ENCODE results near the gene MRPS6.

The MRPS6 gene

GRCh38 chr21:34042735-34043134, 30.6 kb upstream of the MRPS6 start:
- no peak overlapping the region for H4K8ac ChIP-seq (ENCODE audit: low read depth, low read length)
- WGBS (ENCODE audit: extremely low coverage, insufficient coverage, low lambda C conversion rate): no CpG with 5 or more reads among the region's 1 CpG
- no peak overlapping the region for H3K23ac ChIP-seq (ENCODE audit: low read length)
- H3K36me3 ChIP-seq (ENCODE audit: control insufficient read depth, insufficient read depth, low read length): no peaks in the 10 kb centered on the region
- H3K4ac ChIP-seq (ENCODE audit: low read depth, low read length): no peak overlapping the region
- H2BK5ac ChIP-seq (ENCODE audit: low read length): no peak overlapping the region
- H3K56ac ChIP-seq (ENCODE audit: low read length): no peak overlapping the region
- H3K18ac ChIP-seq (ENCODE audit: low read length): no peak overlapping the region
- no peaks in the 10 kb centered on the region for H3K79me2 ChIP-seq (ENCODE audit: control insufficient read depth, insufficient read depth, low read length)
- H3K27ac ChIP-seq (ENCODE audit: low read depth, low read length): no peak overlapping the region
- H2BK120ac ChIP-seq (ENCODE audit: low read depth, low read length): no peak overlapping the region
- H3K9ac ChIP-seq (ENCODE audit: low read length): no peak overlapping the region
- H2BK15ac ChIP-seq (replicated peaks; ENCODE audit: low read depth): no peak overlapping the region
- H3K4me1 ChIP-seq (ENCODE audit: control insufficient read depth, low read depth, low read length): no peaks in the 10 kb centered on the region
- no peak for DNase-seq
- H4K5ac ChIP-seq (ENCODE audit: low read length): no peak overlapping the region
- no peaks in the 10 kb centered on the region for H3K79me1 ChIP-seq (ENCODE audit: low read length)
- no peak overlapping the region for H3K4me3 ChIP-seq (ENCODE audit: low read length)
- no peaks in the 10 kb centered on the region for H3K27me3 ChIP-seq (ENCODE audit: insufficient read depth, low read length, poor library complexity)
- no peak overlapping the region for H2AK5ac ChIP-seq (ENCODE audit: low read length)
- H3K4me2 ChIP-seq (ENCODE audit: low read length): no peak overlapping the region

GRCh38 chr21:34043333-34043732, 30.0 kb upstream of the MRPS6 start:
- H3K4me1 ChIP-seq (ENCODE audit: control insufficient read depth, low read depth, low read length): no peaks in the 10 kb centered on the region
- H2BK5ac ChIP-seq (ENCODE audit: low read length): no peak overlapping the region
- no peak for DNase-seq
- H2AK5ac ChIP-seq (ENCODE audit: low read length): no peak overlapping the region
- H3K18ac ChIP-seq (ENCODE audit: low read length): no peak overlapping the region
- no peaks in the 10 kb centered on the region for H3K27me3 ChIP-seq (ENCODE audit: insufficient read depth, low read length, poor library complexity)
- H3K23ac ChIP-seq (ENCODE audit: low read length): no peak overlapping the region
- no CpG with 5 or more reads among the region's 4 CpGs for WGBS (ENCODE audit: extremely low coverage, insufficient coverage, low lambda C conversion rate)
- H2BK15ac ChIP-seq (replicated peaks; ENCODE audit: low read depth): no peak overlapping the region
- no peak overlapping the region for H2BK120ac ChIP-seq (ENCODE audit: low read depth, low read length)
- no peak overlapping the region for H3K4ac ChIP-seq (ENCODE audit: low read depth, low read length)
- H3K56ac ChIP-seq (ENCODE audit: low read length): no peak overlapping the region
- no peak overlapping the region for H3K27ac ChIP-seq (ENCODE audit: low read depth, low read length)
- no peak overlapping the region for H3K4me2 ChIP-seq (ENCODE audit: low read length)
- no peak overlapping the region for H4K5ac ChIP-seq (ENCODE audit: low read length)
- H3K9ac ChIP-seq (ENCODE audit: low read length): no peak overlapping the region
- no peak overlapping the region for H3K4me3 ChIP-seq (ENCODE audit: low read length)
- H3K36me3 ChIP-seq (ENCODE audit: control insufficient read depth, insufficient read depth, low read length): no peaks in the 10 kb centered on the region
- H3K79me1 ChIP-seq (ENCODE audit: low read length): no peaks in the 10 kb centered on the region
- H4K8ac ChIP-seq (ENCODE audit: low read depth, low read length): no peak overlapping the region
- H3K79me2 ChIP-seq (ENCODE audit: control insufficient read depth, insufficient read depth, low read length): no peaks in the 10 kb centered on the region

GRCh38 chr21:34046917-34047316, 26.5 kb upstream of the MRPS6 start:
- Histone ChIP-seq H3K56ac (ENCODE audit: low read length) (no peak overlapping the region), H3K4me2 (ENCODE audit: low read length) (no peak overlapping the region), H3K4ac (ENCODE audit: low read depth, low read length) (no peak overlapping the region), H3K27ac (ENCODE audit: low read depth, low read length) (no peak overlapping the region), H3K18ac (ENCODE audit: low read length) (no peak overlapping the region), H4K8ac (ENCODE audit: low read depth, low read length) (no peak overlapping the region), H3K27me3 (ENCODE audit: insufficient read depth, low read length, poor library complexity) (no peaks in the 10 kb centered on the region), H4K5ac (ENCODE audit: low read length) (no peak overlapping the region), H2AK5ac (ENCODE audit: low read length) (no peak overlapping the region), H3K79me1 (ENCODE audit: low read length) (no peaks in the 10 kb centered on the region), H3K36me3 (ENCODE audit: control insufficient read depth, insufficient read depth, low read length) (no peaks in the 10 kb centered on the region), H3K4me1 (ENCODE audit: control insufficient read depth, low read depth, low read length) (no peaks in the 10 kb centered on the region), H3K4me3 (ENCODE audit: low read length) (no peak overlapping the region), H2BK5ac (ENCODE audit: low read length) (no peak overlapping the region), H3K9ac (ENCODE audit: low read length) (no peak overlapping the region), H3K79me2 (ENCODE audit: control insufficient read depth, insufficient read depth, low read length) (no peaks in the 10 kb centered on the region), H3K23ac (ENCODE audit: low read length) (no peak overlapping the region), H2BK15ac (replicated peaks; ENCODE audit: low read depth) (no peak overlapping the region), H2BK120ac (ENCODE audit: low read depth, low read length) (no peak overlapping the region)
- no CpG with 5 or more reads among the region's 6 CpGs for WGBS (ENCODE audit: extremely low coverage, insufficient coverage, low lambda C conversion rate)
- DNase-seq: no peak

- H3K9ac ChIP-seq (ENCODE audit: low read length): no peak overlapping the region
- H3K27ac ChIP-seq (ENCODE audit: low read depth, low read length): no peak overlapping the region
- no peak overlapping the region for H2AK5ac ChIP-seq (ENCODE audit: low read length)
- DNase-seq: no peak
- no peak overlapping the region for H3K4ac ChIP-seq (ENCODE audit: low read depth, low read length)
- H2BK15ac ChIP-seq (replicated peaks; ENCODE audit: low read depth): no peak overlapping the region
- H2BK5ac ChIP-seq (ENCODE audit: low read length): no peak overlapping the region
- H4K5ac ChIP-seq (ENCODE audit: low read length): no peak overlapping the region
- H3K23ac ChIP-seq (ENCODE audit: low read length): no peak overlapping the region
- no peak overlapping the region for H4K8ac ChIP-seq (ENCODE audit: low read depth, low read length)
- no peak overlapping the region for H3K56ac ChIP-seq (ENCODE audit: low read length)
- no peaks in the 10 kb centered on the region for H3K36me3 ChIP-seq (ENCODE audit: control insufficient read depth, insufficient read depth, low read length)
- H3K79me2 ChIP-seq (ENCODE audit: control insufficient read depth, insufficient read depth, low read length): no peaks in the 10 kb centered on the region
- H3K4me2 ChIP-seq (ENCODE audit: low read length): no peak overlapping the region
- no peaks in the 10 kb centered on the region for H3K4me1 ChIP-seq (ENCODE audit: control insufficient read depth, low read depth, low read length)
- no peaks in the 10 kb centered on the region for H3K27me3 ChIP-seq (ENCODE audit: insufficient read depth, low read length, poor library complexity)
- H3K4me3 ChIP-seq (ENCODE audit: low read length): no peak overlapping the region
- H2BK120ac ChIP-seq (ENCODE audit: low read depth, low read length): no peak overlapping the region
- H3K79me1 ChIP-seq (ENCODE audit: low read length): no peaks in the 10 kb centered on the region
- no peak overlapping the region for H3K18ac ChIP-seq (ENCODE audit: low read length)
Observed at GRCh38 chr21:34047835-34048234, 25.5 kb upstream of the MRPS6 start.

GRCh38 chr21:34052171-34052570, 21.2 kb upstream of the MRPS6 start:
- H3K56ac ChIP-seq (ENCODE audit: low read length): no peak overlapping the region
- no peak overlapping the region for H2BK15ac ChIP-seq (replicated peaks; ENCODE audit: low read depth)
- no peaks in the 10 kb centered on the region for H3K4me1 ChIP-seq (ENCODE audit: control insufficient read depth, low read depth, low read length)
- H3K4me2 ChIP-seq (ENCODE audit: low read length): no peak overlapping the region
- H4K8ac ChIP-seq (ENCODE audit: low read depth, low read length): no peak overlapping the region
- H3K27ac ChIP-seq (ENCODE audit: low read depth, low read length): no peak overlapping the region
- H3K79me2 ChIP-seq (ENCODE audit: control insufficient read depth, insufficient read depth, low read length): no peaks in the 10 kb centered on the region
- no peak overlapping the region for H3K23ac ChIP-seq (ENCODE audit: low read length)
- H3K4me3 ChIP-seq (ENCODE audit: low read length): no peak overlapping the region
- no peaks in the 10 kb centered on the region for H3K79me1 ChIP-seq (ENCODE audit: low read length)
- H3K4ac ChIP-seq (ENCODE audit: low read depth, low read length): no peak overlapping the region
- no peaks in the 10 kb centered on the region for H3K36me3 ChIP-seq (ENCODE audit: control insufficient read depth, insufficient read depth, low read length)
- WGBS (ENCODE audit: extremely low coverage, insufficient coverage, low lambda C conversion rate): no CpG with 5 or more reads among the region's 5 CpGs
- no peak overlapping the region for H2AK5ac ChIP-seq (ENCODE audit: low read length)
- no peak overlapping the region for H2BK5ac ChIP-seq (ENCODE audit: low read length)
- no peaks in the 10 kb centered on the region for H3K27me3 ChIP-seq (ENCODE audit: insufficient read depth, low read length, poor library complexity)
- DNase-seq: no peak
- H3K9ac ChIP-seq (ENCODE audit: low read length): no peak overlapping the region
- H4K5ac ChIP-seq (ENCODE audit: low read length): no peak overlapping the region
- H2BK120ac ChIP-seq (ENCODE audit: low read depth, low read length): no peak overlapping the region
- no peak overlapping the region for H3K18ac ChIP-seq (ENCODE audit: low read length)

- H3K4me1 ChIP-seq (ENCODE audit: control insufficient read depth, low read depth, low read length): no peaks in the 10 kb centered on the region
- H3K4me2 ChIP-seq (ENCODE audit: low read length): no peak overlapping the region
- H3K18ac ChIP-seq (ENCODE audit: low read length): no peak overlapping the region
- no peak overlapping the region for H3K23ac ChIP-seq (ENCODE audit: low read length)
- H3K4ac ChIP-seq (ENCODE audit: low read depth, low read length): no peak overlapping the region
- H4K5ac ChIP-seq (ENCODE audit: low read length): no peak overlapping the region
- no peak overlapping the region for H3K56ac ChIP-seq (ENCODE audit: low read length)
- no peaks in the 10 kb centered on the region for H3K79me1 ChIP-seq (ENCODE audit: low read length)
- no peak overlapping the region for H2BK5ac ChIP-seq (ENCODE audit: low read length)
- no peaks in the 10 kb centered on the region for H3K79me2 ChIP-seq (ENCODE audit: control insufficient read depth, insufficient read depth, low read length)
- H3K4me3 ChIP-seq (ENCODE audit: low read length): no peak overlapping the region
- no peak overlapping the region for H2BK120ac ChIP-seq (ENCODE audit: low read depth, low read length)
- H3K27me3 ChIP-seq (ENCODE audit: insufficient read depth, low read length, poor library complexity): no peaks in the 10 kb centered on the region
- H3K36me3 ChIP-seq (ENCODE audit: control insufficient read depth, insufficient read depth, low read length): no peaks in the 10 kb centered on the region
- no peak for DNase-seq
- H3K9ac ChIP-seq (ENCODE audit: low read length): no peak overlapping the region
- no peak overlapping the region for H4K8ac ChIP-seq (ENCODE audit: low read depth, low read length)
- no CpG with 5 or more reads among the region's 4 CpGs for WGBS (ENCODE audit: extremely low coverage, insufficient coverage, low lambda C conversion rate)
- H3K27ac ChIP-seq (ENCODE audit: low read depth, low read length): no peak overlapping the region
- H2BK15ac ChIP-seq (replicated peaks; ENCODE audit: low read depth): no peak overlapping the region
- H2AK5ac ChIP-seq (ENCODE audit: low read length): no peak overlapping the region
Observed at GRCh38 chr21:34054259-34054658, 19.1 kb upstream of the MRPS6 start.
